Neuron (in vitro differentiated cells): ENCODE measurements around the gene CHST11.

Experiments
- H2AFZ ChIP-seq: one replicate; pipeline ENCODE4 v1.6.1; 2013; ENCODE audit warnings: low read depth, mild to moderate bottlenecking, inconsistent platforms, low read length, moderate library complexity
- H3K27me3 ChIP-seq: one replicate; pipeline ENCODE4 v1.6.1; 2013; ENCODE audit warnings: low read length; ENCODE audit not compliant: insufficient read depth
- H3K36me3 ChIP-seq: one replicate; pipeline ENCODE4 v1.6.1; 2013; ENCODE audit warnings: low read length; ENCODE audit not compliant: insufficient read depth
- H3K4me1 ChIP-seq: one replicate; pipeline ENCODE4 v1.6.1; 2013; ENCODE audit warnings: low read length; ENCODE audit not compliant: insufficient read depth
- H3K4me3 ChIP-seq: 2 replicates; pipeline ENCODE4 v1.5.1; 2013; ENCODE audit warnings: mild to moderate bottlenecking, low read length, moderate library complexity
- H3K9me3 ChIP-seq: one replicate; pipeline ENCODE4 v1.6.1; 2013; ENCODE audit warnings: low read length

CHST11 gene

DNA sequence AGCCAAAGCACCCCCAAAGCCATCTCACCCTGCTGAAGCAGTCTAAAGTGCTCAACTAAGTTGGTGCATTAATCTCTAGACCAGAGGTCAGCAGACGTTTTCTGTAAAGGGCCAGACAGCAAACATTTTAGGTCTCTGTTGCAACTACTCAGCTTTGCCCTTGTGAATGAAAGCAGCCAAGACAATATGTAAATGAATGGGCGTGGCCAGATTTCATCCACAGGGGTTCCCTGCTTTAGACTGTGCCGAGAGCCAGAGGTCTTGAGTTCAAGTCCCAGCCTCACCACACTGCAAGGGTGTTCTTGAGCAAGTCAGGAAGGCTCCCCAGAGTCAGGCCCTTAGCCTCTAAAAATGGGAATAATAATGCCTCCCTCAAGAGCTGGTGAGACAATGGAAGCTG lies 166.2 kb downstream of the CHST11 start:
- H3K36me3 ChIP-seq: no peaks in the 10 kb centered on the region
- H3K27me3 ChIP-seq: no peaks in the 10 kb centered on the region
- no peak overlapping the region for H3K4me3 ChIP-seq
- no peak overlapping the region for H2AFZ ChIP-seq
- H3K9me3 ChIP-seq: no peaks in the 10 kb centered on the region
- peaks cover 30% of the 10 kb centered on the region for H3K4me1 ChIP-seq

GRCh38 chr12:104623883-104624282 lies 167.1 kb downstream of the CHST11 start:
- H3K36me3 ChIP-seq: no peaks in the 10 kb centered on the region
- H3K4me1 ChIP-seq: peaks cover 30% of the 10 kb centered on the region
- H3K27me3 ChIP-seq: no peaks in the 10 kb centered on the region
- H3K9me3 ChIP-seq: no peaks in the 10 kb centered on the region
- H2AFZ ChIP-seq: no peak overlapping the region
- no peak overlapping the region for H3K4me3 ChIP-seq

- Histone ChIP-seq H3K27me3 (no peaks in the 10 kb centered on the region), H3K4me3 (no peak overlapping the region), H3K4me1 (peaks cover 30% of the 10 kb centered on the region), H3K9me3 (no peaks in the 10 kb centered on the region), H3K36me3 (no peaks in the 10 kb centered on the region), H2AFZ (no peak overlapping the region)
Measured at GRCh38 chr12:104624529-104624928, 167.8 kb downstream of the CHST11 start.

DNA sequence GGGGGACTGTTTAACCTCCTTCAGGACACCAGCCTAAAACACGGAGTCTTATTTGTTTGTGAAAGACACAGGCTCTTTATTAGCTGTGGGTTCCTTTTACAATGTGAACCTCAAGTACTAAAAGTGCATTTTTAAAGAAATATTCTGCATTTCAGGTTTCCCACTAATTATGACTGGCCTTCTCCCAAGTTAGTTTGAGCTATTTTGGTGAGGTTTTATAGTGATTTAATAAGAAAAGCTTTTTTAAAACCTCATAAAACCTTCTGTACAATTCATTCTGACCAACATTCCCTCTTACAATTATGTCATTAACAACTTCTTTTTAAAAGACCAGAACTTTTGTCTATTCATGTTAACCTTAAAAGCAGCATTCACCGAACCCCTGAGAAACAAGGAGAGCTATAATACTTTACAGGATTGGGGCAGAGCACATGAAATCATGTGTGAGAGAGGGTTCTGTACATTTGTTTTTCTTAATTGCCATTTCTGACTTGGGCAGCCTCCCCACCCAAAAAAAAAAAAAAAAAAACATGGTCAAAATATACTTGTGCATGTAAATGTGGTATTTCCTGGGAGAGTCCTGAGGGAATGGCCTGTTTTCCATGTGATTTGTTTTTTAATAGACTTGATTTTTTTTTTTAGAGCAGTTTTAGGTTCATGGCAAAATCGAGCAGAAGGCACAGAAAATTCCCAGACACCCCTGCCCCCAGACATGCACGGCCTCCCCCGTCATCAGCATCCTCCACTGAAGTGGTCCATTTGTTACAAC lies 169.5 kb downstream of the CHST11 start:
- peaks cover 44% of the 10 kb centered on the region for H3K4me1 ChIP-seq
- H2AFZ ChIP-seq: no peak overlapping the region
- no peak overlapping the region for H3K4me3 ChIP-seq
- no peaks in the 10 kb centered on the region for H3K9me3 ChIP-seq
- no peaks in the 10 kb centered on the region for H3K36me3 ChIP-seq
- no peaks in the 10 kb centered on the region for H3K27me3 ChIP-seq

DNA sequence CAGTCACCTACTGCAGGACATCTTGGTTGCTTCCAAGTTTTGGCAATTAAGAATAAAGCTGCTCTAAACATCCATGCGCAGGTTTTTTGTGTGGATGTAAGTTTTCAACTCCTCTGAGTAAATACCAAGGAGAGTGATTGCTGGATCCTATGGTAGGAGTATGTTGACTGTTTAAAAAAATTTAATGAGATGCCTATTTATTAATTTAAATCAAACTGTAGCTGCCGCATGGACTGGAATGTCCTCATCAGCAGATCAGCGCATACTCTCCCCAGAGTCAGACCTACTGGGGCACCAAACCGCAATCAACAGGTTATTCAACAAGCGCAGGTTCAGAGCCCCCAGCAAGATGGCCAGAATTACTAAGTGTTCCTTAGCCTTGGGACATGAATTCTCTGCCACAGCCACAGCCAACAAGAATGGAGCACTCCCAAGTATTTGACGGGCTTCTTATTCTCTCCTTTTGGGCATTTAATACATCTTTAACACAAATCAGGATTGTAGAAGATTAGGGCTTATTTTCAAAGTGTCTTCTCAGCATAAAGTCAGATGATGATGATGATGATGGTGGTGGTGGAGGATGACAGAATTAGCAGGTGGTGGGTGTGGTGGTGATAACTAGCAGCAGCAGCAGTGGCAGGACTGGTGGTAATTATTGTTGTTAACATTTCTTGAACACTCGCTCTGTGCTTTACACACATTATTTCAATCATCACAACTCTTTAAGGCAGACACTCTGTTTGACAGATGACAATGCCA lies 170.7 kb downstream of the CHST11 start:
- Histone ChIP-seq H3K36me3 (no peaks in the 10 kb centered on the region), H2AFZ (no peak overlapping the region), H3K4me3 (no peak overlapping the region), H3K4me1 (peaks cover 51% of the 10 kb centered on the region), H3K9me3 (no peaks in the 10 kb centered on the region), H3K27me3 (no peaks in the 10 kb centered on the region)

DNA sequence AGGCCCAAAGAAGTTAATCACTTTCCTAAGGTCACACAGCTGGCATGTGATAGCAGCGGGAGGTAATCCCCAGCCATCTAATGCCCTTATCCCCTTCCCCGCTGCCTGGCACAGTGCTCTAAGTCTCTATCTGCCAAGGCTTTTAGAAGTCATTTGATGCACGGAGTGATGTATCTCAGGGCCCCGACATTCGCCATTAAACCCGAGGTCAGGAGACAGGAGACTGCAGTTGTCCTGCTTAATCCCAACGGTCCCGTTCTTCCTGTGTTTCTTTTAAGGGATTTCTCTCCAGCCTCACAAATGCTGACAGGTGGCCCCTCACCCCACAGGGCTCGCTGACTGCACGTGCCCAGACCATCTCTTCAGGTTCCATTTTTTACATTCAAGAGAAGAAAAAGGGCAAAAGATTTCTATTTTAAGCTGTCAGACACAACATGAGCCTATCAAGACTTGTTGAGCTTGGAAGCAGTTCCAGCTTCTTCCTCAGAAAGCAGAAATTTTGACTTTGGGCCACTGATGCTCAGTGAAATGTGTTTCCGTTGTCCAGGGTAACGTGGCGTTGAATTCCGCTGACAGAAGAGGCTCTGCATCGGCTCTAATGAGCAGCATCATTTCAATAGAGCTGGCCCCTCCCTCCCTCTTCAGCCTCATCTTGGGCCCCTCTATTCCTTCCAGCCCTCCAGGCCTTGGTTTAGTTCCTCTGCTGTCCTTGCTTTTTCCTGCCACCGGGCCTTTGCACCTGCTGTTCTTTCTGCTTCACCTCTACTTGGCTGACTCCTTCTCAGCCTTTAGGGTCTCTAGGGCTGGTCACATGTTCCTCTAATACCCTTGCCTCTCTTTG lies 171.5 kb downstream of the CHST11 start:
- Histone ChIP-seq H3K4me3 (no peak overlapping the region), H2AFZ (no peak overlapping the region), H3K9me3 (no peaks in the 10 kb centered on the region), H3K27me3 (no peaks in the 10 kb centered on the region), H3K4me1 (peaks cover 51% of the 10 kb centered on the region), H3K36me3 (no peaks in the 10 kb centered on the region)

DNA sequence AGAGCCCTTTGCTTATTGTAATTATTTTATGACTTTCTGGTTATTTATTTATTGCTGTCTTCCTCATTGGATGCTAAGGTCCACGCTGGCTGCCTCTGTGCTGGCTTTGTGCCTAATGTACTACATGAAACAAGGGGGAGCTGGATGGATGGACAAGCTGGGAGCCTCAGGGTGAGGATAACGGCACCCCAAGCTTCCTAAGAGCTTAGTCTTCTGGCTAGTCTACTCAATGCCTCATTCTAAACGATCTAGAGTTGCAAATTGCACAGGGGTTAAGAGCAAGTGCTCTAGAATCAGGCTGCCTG lies 172.0 kb downstream of the CHST11 start:
- Histone ChIP-seq H3K27me3 (no peaks in the 10 kb centered on the region), H3K9me3 (no peaks in the 10 kb centered on the region), H2AFZ (no peak overlapping the region), H3K36me3 (no peaks in the 10 kb centered on the region), H3K4me1 (peaks cover 47% of the 10 kb centered on the region), H3K4me3 (no peak overlapping the region)

- H3K36me3 ChIP-seq: no peaks in the 10 kb centered on the region
- H3K9me3 ChIP-seq: no peaks in the 10 kb centered on the region
Measured at GRCh38 chr12:104630230-104630670, 173.5 kb downstream of the CHST11 start.

DNA sequence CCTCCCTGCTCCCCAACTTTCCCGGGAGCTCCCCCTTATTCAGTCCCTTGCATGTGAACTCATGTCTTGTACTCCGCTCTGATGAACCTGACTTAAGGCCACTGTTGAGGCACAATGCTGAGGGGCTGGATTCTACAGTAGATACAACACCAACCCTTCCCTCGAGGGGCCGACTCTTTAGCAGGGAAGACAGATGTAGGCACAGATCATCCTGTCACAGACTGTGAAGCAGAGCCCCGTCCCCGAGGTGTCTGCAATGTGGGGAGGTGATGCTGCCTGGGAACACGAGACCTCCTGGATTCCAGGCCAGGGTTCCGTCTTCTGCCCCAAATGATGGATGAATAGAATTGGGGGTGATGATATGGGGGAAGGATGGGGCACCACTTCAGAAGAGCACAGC lies 175.1 kb downstream of the CHST11 start:
- no peaks in the 10 kb centered on the region for H3K9me3 ChIP-seq
- H3K36me3 ChIP-seq: no peaks in the 10 kb centered on the region

More at GRCh38 chr12:104630230-104630670, 173.5 kb downstream of the CHST11 start:
- H2AFZ ChIP-seq: no peak overlapping the region
- no peaks in the 10 kb centered on the region for H3K27me3 ChIP-seq
- no peak overlapping the region for H3K4me3 ChIP-seq
- peaks cover 36% of the 10 kb centered on the region for H3K4me1 ChIP-seq

GRCh38 chr12:104632724-104633201 lies 176.0 kb downstream of the CHST11 start:
- Histone ChIP-seq H3K9me3 (no peaks in the 10 kb centered on the region), H3K4me1 (peaks cover 21% of the 10 kb centered on the region), H2AFZ (no peak overlapping the region), H3K27me3 (no peaks in the 10 kb centered on the region), H3K4me3 (no peak overlapping the region), H3K36me3 (no peaks in the 10 kb centered on the region)

More for the DNA sequence above, 175.1 kb downstream of the CHST11 start:
- Histone ChIP-seq H3K4me3 (no peak overlapping the region), H3K27me3 (no peaks in the 10 kb centered on the region), H3K4me1 (peaks cover 25% of the 10 kb centered on the region), H2AFZ (no peak overlapping the region)

- H3K36me3 ChIP-seq: no peaks in the 10 kb centered on the region
- no peak overlapping the region for H3K4me3 ChIP-seq
- no peaks in the 10 kb centered on the region for H3K9me3 ChIP-seq
- peaks cover 21% of the 10 kb centered on the region for H3K4me1 ChIP-seq
- no peak overlapping the region for H2AFZ ChIP-seq
- H3K27me3 ChIP-seq: no peaks in the 10 kb centered on the region
Measured at GRCh38 chr12:104634044-104634443, 177.3 kb downstream of the CHST11 start.

DNA sequence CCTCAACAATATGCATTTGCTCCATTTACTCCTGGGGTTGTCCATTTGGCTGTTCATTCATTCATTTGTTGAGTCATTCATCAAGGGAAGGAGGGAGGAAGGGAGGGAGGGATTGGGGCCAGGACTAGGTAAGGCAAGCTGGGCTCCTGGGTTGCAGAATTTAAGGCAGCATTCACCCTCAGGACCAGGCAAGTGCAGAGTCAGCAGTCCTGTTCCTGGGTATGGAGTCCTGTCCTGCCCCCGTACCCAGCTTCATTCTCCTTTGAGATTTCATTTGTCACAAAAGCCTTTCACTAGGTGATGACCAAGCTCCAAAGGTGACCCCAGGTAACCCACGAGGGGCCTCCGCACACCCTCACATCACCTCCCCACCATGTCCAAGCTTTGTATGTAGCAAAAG lies 178.1 kb downstream of the CHST11 start:
- Histone ChIP-seq H3K27me3 (no peaks in the 10 kb centered on the region), H3K36me3 (no peaks in the 10 kb centered on the region), H3K4me3 (no peak overlapping the region), H2AFZ (no peak overlapping the region), H3K9me3 (no peaks in the 10 kb centered on the region), H3K4me1 (peaks cover 25% of the 10 kb centered on the region)
